Activated CD8-positive, alpha-beta memory T cell treated with anti-CD3 and anti-CD28 coated beads, Interleukin-2, amount 50 U/mL, for 4 hours (primary cell): ENCODE measurements around the gene EML5.
A peak's percentile ranks its signal among the peaks of the same experiment; 100 is the strongest.

Experiments
- DNase-seq: peaks from one replicate; pipeline ENCODE4 v3.0.0-alpha.2; 2020

EML5 gene

DNA sequence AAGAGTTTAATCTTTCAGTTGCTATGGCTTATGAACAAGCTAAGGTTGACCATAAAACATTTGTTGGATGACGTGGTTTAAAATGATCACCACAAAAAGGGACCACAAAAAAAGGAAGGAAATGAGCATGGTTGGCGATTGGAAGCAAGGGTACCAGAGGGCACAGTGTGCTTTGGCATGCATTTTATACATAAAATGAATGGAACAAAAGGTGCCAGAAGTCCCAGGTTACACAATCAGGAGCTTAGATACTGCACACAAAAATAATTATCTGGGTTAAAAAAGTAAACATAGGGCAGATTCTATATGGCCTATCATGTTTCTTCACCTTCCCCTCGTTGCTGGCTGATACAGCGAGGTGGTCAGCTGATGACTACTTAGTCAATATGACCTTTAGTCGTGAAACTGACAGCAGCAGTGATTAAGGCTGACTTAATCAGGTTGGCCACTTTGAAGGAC is 179.2 kb downstream of the EML5 start:
- DNase-seq = no peak

DNA sequence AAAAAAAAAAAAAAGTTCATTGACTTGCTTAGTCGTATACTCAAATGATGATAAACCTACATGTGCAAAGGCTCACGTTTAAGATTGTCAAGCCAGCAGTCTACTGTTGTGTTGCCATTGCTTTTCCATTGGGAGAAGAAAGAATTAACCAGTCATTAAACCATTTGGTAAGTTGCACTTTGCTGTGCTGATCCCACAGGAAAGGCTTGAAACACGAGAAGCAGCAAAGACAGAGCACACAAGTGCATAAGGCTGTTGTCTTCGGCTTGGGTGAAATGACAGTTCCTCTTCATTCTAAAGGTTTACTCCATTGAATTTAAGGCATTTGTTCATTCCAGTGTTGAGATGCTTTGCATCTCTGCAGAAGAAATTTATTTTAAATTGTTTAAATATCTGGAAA is 179.8 kb downstream of the EML5 start:
- DNase-seq = no peak

DNA sequence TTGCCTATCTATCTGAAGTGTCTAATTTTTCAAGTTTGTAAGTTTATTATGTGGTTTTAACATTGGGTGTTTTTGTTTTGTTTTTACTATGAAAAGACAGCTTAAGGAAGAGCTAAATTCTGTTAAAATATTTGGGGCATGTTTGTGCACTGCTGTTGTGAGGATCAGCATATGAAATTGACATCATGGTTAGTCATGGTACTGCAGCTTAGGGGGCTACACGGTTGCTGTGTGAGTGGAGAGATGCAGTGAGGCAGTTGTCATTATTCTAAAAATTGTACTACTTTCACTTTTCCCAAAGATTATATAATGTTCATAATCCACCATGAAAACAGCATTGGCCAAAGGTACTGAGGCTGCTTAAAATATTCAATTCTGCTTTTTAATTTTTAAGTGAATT is 180.9 kb downstream of the EML5 start:
- no peak for DNase-seq

DNA sequence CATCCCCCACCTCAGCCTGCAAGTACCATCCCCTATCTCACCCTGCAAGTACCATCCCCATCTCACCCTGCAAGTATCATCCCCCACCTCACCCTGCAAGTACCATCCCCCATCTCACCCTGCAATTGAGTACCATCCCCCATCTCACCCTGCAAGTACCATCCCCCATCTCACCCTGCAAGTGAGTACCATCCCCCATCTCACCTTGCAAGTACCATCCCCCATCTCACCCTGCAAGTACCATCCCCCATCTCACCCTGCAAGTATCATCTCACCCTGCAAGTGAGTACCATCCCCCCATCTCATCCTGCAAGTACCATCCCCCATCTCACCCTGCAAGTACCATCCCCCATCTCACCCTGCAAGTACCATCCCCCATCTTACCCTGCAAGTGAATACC is 184.9 kb downstream of the EML5 start:
- DNase-seq = no peak

DNA sequence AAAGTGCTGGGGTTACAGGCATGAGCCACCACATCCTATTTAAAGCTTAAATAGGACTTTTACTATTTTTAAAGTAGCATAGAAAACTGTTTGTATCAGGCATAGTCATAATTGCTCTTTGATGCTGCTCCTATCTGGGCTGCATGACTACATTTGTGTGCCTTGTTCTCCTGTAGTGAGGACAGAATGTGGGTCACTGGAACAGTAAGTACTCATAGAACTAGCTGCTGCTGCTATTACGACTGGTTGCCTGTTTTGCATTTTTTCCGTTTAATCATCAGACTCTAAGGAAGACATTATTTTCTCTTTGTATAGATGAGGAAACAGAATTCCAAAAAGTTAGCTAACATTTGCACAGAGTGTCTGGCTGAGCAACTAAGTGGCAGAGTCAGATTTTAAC is 187.2 kb downstream of the EML5 start:
- no peak for DNase-seq

DNA sequence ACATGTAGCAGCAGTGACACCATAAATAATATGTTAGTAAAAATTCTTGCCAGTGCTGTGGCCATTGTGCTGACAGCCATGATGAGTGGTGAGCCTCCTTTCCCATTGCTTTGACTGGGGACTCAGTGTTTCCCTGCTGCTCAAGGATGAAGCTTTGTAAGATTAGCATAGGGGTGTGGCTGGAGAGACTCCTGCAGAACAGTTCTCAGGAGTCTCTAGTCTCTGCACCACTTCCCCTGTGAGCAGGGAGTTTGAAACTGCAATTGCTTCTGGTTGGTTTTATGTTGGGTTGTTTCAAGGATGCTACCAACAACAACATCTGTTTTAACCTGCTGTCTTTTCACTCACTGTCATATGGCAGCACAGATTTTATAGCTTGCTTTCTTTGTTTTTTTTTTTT is 188.5 kb downstream of the EML5 start:
- DNase-seq = no peak

DNA sequence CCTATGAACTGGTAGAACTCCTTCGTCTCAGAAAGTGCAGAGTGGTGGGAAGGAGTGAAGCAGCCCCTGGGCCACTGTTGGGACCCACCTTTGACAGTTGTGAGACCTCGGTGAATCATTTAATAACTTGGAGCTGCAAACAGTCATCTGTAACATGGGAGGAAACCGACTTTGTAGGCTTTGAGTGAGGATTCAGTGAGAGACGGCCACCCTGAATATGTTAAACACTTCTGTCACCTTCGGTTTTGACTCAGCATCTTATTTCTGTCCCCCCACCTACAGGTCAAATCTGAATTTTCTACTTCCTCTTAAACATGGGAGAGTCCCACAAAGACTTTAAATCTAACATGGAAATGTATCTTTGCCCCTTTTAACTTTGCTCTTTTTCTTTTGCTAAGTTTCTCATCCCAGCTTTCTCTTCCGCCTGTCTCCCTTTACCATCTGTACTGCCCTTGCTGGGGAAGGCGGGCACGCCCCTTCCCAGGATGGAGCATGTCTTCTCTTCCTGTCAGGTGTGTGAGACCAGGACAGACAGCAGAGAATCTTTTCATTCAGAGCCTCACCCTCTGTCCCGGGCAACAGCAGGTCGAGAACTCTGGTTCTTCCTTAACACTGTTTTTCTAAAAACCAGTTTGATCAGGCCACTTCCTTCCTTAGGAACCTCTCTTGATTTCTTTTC is 192.9 kb downstream of the EML5 start:
- no peak for DNase-seq

DNA sequence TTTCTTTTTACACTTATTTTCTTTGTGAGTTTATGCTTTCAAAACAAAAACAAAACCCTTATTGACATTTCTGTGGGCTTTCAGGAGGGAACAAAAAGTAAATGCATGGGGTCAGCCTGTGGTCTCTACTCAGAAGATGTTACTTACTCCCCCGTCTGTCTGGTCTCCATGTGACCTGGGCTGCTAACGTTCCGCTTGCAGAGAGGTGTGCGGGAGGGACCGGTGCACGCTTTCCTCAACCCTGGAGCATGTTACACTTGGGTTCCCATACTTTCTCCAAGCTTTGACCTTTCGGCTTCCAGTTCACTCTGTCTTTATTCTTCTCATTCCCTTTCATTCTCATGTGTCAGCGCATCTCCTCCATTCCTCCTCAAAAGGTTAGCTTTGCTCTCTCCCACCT is 193.4 kb downstream of the EML5 start:
- DNase-seq = no peak

DNA sequence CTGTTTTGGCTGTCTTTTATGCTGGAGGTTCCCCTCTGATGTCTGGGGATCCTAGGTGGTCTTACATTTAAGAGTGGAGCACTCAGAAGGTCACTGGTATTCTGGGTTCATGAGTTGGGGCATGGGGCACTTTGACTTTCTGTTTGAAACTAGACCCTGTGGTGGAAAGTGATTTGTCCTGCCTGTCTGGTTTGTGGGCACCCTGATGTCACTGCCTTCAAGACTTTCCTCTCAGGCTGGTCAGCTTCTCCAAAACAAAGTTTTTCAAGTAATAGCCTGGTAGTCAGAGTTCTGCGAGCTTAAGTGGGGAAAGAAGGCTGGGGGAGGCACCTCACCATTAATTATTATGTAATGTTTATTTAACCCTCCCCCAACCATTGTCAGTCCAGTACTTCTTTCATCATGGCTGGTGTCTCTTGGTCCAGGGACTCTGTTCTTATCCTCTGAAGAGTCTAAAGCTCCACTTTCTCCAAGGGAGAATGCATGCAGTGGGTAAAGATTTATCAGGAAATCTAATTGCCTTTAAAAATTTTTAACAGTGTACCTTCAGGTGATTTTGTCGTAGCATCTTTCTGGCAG is 194.6 kb downstream of the EML5 start:
- DNase-seq = no peak

DNA sequence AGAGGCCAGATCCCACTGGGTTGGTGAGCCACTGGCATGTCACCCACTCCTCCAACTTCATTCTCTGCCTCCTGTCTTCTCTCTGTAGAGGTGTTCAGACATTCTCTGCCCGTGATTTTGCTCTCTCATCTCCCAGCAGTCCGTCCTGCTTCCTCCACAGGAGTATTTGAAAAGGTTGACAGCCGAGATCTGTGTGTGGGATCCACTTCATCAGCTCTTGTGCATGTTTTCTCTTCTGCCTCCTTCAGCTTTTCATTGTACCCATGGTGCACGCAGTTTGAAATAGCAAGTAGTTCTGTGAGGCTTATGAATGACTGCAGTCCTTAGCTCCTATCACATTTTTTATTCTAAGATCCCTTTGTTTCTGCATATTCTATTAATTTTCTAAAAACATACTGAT is 195.2 kb downstream of the EML5 start:
- no peak for DNase-seq

DNA sequence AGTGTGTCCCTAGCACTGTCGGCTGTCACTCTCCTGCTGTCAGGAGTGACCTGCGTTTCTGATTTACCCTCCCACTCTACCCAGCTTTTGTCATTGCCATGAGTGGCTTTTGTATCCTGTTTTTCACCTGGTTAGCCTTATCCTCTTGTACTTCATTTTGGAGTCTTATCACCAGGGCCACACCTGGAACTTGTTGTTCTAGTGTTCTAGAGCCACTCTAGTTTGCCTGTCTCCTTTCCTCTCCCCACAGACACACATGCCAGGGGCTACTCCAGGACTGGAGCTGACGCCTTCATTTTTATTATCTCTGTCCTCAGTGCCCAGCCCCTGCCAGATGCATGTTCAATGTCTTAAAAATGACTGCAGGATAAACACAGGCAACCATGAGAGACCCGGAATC is 195.7 kb downstream of the EML5 start:
- no peak for DNase-seq

DNA sequence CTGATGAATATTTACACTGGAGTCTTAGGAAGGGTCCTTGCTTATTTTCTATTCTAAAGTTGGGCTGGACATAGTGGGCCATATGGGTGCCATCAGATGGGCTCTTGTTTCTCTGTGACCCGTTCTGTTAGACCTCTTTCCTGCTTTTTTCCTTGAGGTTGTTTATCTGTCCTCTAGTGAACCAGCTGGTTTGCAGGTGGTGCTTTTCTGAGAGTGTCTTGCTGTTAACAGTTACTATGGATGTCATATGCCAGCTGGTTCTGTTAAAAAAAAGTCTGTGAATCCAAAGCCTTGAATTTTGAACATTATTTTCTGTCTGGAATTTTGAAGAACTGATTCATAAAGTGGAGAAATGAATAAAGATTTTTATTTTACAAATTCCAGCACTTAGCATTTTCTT is 200.7 kb downstream of the EML5 start:
- no peak for DNase-seq

DNA sequence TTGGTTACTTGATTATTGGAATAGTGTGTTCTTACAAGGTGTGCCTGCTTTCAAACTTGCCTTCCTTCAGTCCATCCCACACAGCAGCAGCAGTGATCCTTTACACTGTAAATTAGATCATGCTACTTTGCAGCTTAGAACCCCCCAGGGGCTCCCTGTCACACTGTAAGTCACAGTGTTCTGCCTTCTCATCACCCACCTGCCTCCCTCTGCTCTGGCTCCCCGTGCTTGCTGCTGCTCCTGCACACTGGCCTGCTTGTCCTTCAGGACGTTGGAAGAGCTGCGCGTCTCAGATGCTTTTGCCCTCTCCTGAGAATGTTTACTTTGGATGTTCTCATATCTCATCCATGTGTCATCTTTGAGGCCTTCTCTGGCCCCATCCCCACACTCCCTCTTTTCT is 202.6 kb downstream of the EML5 start:
- DNase-seq = no peak

DNA sequence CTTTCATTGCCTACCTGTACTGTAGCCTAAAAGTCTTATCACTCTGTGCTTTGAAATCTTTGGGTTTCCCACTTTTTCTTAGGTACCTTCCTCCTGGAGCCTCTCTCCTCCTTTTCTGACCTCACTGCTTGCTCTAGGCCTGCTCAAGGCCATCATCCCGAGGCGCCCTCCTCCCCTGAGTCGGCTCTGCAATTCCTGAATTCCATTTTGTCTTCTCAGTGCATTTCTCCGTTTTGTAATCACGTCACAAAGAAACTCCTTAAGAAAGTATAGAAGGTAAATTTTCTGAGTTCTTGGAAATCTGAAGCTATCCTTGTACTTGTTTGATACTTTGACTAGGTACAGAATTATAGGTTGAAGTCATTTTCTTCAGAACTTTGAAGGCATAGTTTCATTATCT is 204.7 kb downstream of the EML5 start:
- DNase-seq = no peak

DNA sequence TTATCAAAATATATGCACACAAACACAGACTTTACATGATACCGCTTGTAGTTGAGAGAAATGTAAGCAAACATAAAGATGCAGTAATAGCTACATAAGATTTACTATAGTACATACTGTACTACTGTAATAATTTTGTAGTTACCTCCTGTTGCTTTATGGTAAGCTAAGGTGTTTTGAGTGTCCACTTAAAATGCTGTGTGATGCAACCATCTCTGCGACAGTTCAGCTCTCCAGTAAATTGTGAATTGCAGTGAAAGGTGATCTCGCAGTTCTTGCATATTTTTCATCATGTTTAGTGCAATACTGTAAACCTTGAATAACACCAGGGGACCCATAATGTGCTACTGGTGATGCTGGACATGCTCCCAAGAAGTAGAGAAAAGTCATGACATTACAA is 208.3 kb downstream of the EML5 start:
- no peak for DNase-seq

DNA sequence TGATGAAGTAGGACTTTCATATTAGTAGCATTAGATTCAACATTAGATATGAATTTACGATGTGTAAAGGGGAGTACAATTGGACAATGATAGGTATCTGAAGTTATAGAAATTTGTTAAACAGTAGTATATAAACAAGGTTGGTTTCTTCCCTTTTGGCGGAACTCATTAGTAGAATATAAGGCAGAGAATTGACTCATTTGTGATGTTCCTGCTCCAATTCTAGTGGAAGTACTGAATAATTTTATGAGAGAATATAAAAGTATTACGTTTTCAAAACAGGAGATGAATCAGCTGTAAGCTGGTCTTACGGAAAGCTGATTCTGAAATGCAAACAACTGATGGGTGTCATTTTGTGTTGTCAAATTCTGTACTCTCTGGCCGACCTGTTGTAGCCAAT is 216.5 kb downstream of the EML5 start:
- DNase-seq = no peak

DNA sequence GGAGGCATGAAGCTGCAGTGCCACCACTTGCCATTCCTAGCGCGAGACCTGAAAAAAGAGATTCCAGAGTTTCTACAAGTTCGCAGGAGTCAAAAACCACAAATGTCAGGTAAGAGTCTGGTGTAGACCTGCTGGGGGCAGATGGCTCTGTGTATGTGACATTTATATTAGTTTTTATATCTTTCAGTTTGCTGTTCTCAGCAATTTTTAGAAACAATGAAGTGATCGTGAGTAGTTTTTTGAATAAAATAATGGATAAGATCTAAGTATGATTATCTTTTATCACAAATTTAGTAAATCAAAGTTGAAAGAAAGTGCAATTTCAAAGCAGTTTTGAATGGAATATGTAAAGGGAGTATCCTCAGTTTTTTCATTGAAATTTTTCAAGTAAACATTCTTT is 220.6 kb downstream of the EML5 start:
- DNase-seq = no peak

DNA sequence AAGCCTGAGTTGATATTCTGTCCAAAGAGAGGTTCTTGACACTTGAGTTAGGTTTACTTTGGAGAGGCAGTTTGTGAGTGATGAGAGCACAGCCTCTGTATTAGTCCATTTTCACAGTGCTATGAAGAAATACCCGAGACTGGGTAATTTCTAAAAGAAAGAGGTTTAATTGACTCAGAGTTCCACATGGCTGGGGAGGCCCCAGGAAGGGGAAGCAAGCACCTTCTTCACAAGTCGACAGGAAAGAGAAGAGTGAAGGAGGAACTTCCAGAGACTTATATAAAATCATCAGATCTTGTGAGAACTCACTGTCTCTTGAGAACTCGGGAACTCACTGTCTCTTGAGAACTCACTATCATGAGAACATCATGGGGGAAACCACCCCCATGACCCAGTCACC is 224.6 kb downstream of the EML5 start:
- DNase-seq = no peak

DNA sequence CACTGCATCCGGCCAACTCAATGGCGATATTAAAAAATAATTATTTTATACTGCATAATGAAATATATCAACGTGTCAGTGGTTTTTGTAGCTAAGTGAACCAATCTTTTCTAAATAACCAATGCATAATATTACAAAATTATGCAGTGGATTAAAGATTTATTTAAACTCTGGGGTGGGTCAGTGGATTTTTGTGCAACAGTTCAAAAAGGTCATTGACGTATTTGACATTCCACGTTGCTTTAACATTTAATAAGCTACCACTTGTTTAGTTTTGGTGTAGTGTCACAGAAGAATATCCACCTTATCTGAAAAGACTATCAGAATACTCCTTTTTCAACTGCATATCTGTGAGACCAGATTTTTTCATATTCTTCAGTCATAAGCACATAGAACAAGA is 227.3 kb downstream of the EML5 start:
- DNase-seq = no peak

DNA sequence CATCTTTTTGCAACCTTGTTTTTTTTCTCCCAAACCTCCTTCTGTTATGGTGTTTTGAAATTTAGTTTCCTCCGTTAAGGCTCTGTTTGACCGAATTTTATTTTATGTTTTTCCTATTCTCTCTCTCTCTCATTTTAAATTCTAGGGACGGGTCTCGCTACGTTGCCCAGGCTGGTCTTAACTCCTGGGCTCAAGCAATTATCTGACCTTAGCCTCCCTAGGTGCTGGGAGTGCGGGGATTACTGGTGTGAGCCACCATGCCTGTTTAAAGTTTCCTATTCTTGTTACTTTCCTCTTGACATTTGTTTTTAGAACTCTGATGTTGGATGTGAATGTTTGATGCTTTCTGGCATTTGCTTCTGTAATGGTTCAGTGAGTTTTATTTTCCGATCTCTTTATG is 228.9 kb downstream of the EML5 start:
- DNase-seq = no peak

DNA sequence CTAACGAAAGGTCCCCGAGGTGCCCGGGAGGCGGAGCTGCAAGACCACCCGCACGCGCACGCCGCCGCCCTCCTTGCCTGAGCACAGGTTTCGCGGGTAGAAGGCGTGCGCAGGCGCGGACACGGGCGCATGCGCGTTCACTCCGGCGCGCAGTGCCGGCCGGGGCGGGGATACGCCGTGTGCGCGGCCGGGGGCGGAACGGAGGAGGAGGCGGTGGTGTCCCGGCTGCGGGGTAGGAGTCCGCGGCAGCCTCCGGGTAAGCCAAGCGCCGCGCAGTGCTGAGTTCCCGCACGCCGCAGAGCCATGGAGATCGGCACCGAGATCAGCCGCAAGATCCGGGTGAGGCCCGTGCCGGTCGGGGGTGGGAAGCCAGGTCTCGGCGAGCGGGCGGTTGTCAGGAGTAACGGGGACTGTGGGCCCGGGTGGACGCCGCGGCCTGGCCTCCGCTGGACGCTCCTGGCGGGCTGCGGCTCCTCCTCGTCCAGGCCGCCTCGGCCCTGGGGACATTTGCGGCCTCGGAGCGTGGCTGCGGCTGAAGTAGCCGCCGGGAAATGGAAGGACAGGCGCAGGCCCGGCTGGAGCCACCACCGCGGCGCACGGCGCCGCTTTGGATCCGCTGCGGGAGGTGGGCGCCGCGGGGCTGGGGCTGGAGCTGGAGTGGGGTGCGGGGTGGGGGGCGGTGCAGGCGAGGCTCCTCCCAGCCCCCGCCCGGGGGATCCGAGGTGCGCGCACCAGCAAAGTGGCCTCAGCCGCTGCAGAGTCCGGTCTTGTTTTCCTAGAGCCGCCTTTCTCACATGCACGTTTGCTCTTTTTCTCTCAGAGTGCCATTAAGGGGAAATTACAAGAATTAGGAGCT is 229.7 kb downstream of the EML5 start, which contains the start of gene ZC3H14:
ZC3H14 (plus strand) TSS at position 207 of the 856 bp plus-strand sequence; CDS start at position 304, 97 bp downstream.
- peak; percentile 88 for DNase-seq

DNA sequence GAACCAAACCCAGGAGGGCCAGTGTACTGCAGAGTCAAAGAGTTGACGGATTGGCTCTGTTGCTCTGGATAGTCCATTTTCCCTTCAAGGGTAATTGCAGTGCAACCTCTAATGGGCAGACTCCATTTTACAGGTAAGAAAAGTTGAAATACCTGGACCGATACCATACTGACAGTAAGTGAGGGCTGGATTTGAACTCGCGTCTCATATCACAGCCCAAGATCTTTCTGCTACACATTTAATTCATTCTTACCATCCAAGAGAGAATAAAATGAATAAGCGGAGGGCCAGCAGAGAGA is 230.3 kb downstream of the EML5 start:
- DNase-seq = no peak
